NCI-H2081 (cell line): Measurements from ENCODE around the gene IVD.
A peak's percentile ranks its signal among the peaks of the same experiment; 100 is the strongest.

Source experiments
- DNase-seq, 2 experiments: peaks; one replicate each; lab custom pipeline; 2025; lab: John Stamatoyannopoulos, UW

IVD gene

GRCh38 chr15:40377606-40378005 is 28.0 kb upstream of the IVD start:
- no peak for DNase-seq

GRCh38 chr15:40379374-40379773 is 26.2 kb upstream of the IVD start:
- no peak for DNase-seq

- no peak for DNase-seq
These were observed 25.7 kb upstream of the IVD start for GRCh38 chr15:40379853-40380252.

GRCh38 chr15:40380636-40381035 is 25.0 kb upstream of the IVD start:
- no peak for DNase-seq

GRCh38 chr15:40381818-40382529 is 23.6 kb upstream of the IVD start:
- no peak for DNase-seq

GRCh38 chr15:40382580-40383456 is 22.8 kb upstream of the IVD start, which contains the start of gene KNSTRN:
TSS of gene KNSTRN (plus strand) at chr15:40382721. CDS start at chr15:40382836, 115 bp downstream.
- DNase-seq: peak; percentile 95 to 97

GRCh38 chr15:40386480-40386879 is 19.1 kb upstream of the IVD start:
- DNase-seq: no peak

- no peak for DNase-seq
These were observed 16.4 kb upstream of the IVD start for GRCh38 chr15:40388941-40389823.

GRCh38 chr15:40389824-40390595 is 15.6 kb upstream of the IVD start:
- DNase-seq: no peak

- no peak for DNase-seq
These were observed 12.3 kb upstream of the IVD start for GRCh38 chr15:40392986-40393948.

- DNase-seq: no peak
These were observed 7.7 kb upstream of the IVD start for GRCh38 chr15:40397688-40398412.

- DNase-seq: no peak
These were observed 7.2 kb upstream of the IVD start for GRCh38 chr15:40398413-40398873.

GRCh38 chr15:40399370-40399769 is 6.2 kb upstream of the IVD start:
- no peak for DNase-seq

- DNase-seq: no peak
These were observed 1.9 kb downstream of the IVD start for GRCh38 chr15:40407330-40407990.

GRCh38 chr15:40409366-40409765 is 3.8 kb downstream of the IVD start:
- DNase-seq: no peak

GRCh38 chr15:40410476-40410875 is 4.9 kb downstream of the IVD start:
- no peak for DNase-seq

- DNase-seq: no peak
These were observed 6.6 kb downstream of the IVD start for GRCh38 chr15:40412095-40412759.

GRCh38 chr15:40413036-40413435 is 7.4 kb downstream of the IVD start:
- no peak for DNase-seq
